HuH-7.5 (cell line): Measurements from ENCODE around the gene TSC1.

ENCODE experiments used
- DNase-seq: peaks from one replicate; pipeline ENCODE4 v3.0.0; 2011; ENCODE audit warnings: low spot score

The TSC1 gene

GRCh38 chr9:132935026-132935425 is 9.4 kb downstream of the TSC1 start:
- no peak for DNase-seq

GRCh38 chr9:132931178-132931735 is 13.2 kb downstream of the TSC1 start:
- DNase-seq = no peak

- DNase-seq = no peak
Observed at GRCh38 chr9:132927704-132928103, 16.7 kb downstream of the TSC1 start.

GRCh38 chr9:132923346-132923902 is 21.0 kb downstream of the TSC1 start:
- DNase-seq = no peak

- no peak for DNase-seq
Observed at GRCh38 chr9:132919614-132920268, 24.7 kb downstream of the TSC1 start.

- DNase-seq = no peak
Observed at GRCh38 chr9:132914924-132915323, 29.5 kb downstream of the TSC1 start.

GRCh38 chr9:132912131-132912530 is 32.3 kb downstream of the TSC1 start:
- DNase-seq = no peak

- DNase-seq = no peak
Observed at GRCh38 chr9:132910376-132910775, 34.0 kb downstream of the TSC1 start.

GRCh38 chr9:132909311-132909710 is 35.1 kb downstream of the TSC1 start:
- DNase-seq = no peak

- DNase-seq = no peak
Observed at GRCh38 chr9:132908635-132909034, 35.8 kb downstream of the TSC1 start.

- DNase-seq = no peak
Observed at GRCh38 chr9:132905726-132906125, 38.7 kb downstream of the TSC1 start.

GRCh38 chr9:132903574-132904492 is 40.6 kb downstream of the TSC1 start:
- DNase-seq = no peak

GRCh38 chr9:132901858-132902831 is 42.3 kb downstream of the TSC1 start:
- DNase-seq = peak; percentile 79

GRCh38 chr9:132898051-132898450 is 46.4 kb downstream of the TSC1 start:
- DNase-seq = no peak

GRCh38 chr9:132896906-132897305 is 47.5 kb downstream of the TSC1 start:
- no peak for DNase-seq

GRCh38 chr9:132896264-132896663 is 48.2 kb downstream of the TSC1 start:
- DNase-seq = no peak

GRCh38 chr9:132894862-132895835 is 49.3 kb downstream of the TSC1 start:
- no peak for DNase-seq

- DNase-seq = no peak
Observed at GRCh38 chr9:132894346-132894745, 50.1 kb downstream of the TSC1 start.

- DNase-seq = no peak
Observed at GRCh38 chr9:132892400-132892799, 52.0 kb downstream of the TSC1 start.

GRCh38 chr9:132888151-132888550 is 56.3 kb downstream of the TSC1 start:
- DNase-seq = no peak
